ENCODE data around the gene ESYT1. TPM values are rescaled to one million over a fixed set of nuclear protein-coding genes. Genes with fewer than 3 reads are reported as not detected.

ESYT1 gene
- total and polyA plus RNA-seq, 9 donors: 63.7 to 90.9 (median 86.1) TPM

- H3K36me3 ChIP-seq (ENCODE audit: control insufficient read depth, insufficient read depth, low read length): peaks cover 33% of the 10 kb centered on the region
- WGBS (ENCODE audit: insufficient coverage): 93% methylated on average over 2 of the region's 4 CpGs
- H3K4me1 ChIP-seq (ENCODE audit: control insufficient read depth, insufficient read depth, low read length): peaks cover 55% of the 10 kb centered on the region
- no peaks in the 10 kb centered on the region for H3K9me3 ChIP-seq (replicated peaks; ENCODE audit: control insufficient read depth, low read depth, low read length)
- no peak overlapping the region for H3K4me3 ChIP-seq (ENCODE audit: low read length)
- no peak for DNase-seq
- no peaks in the 10 kb centered on the region for H3K27me3 ChIP-seq (ENCODE audit: control insufficient read depth, insufficient read depth, low read length)
- H3K27ac ChIP-seq (ENCODE audit: low read length): no peak overlapping the region
These were observed 3.9 kb upstream of the ESYT1 start for GRCh38 chr12:56124133-56124532.

DNA sequence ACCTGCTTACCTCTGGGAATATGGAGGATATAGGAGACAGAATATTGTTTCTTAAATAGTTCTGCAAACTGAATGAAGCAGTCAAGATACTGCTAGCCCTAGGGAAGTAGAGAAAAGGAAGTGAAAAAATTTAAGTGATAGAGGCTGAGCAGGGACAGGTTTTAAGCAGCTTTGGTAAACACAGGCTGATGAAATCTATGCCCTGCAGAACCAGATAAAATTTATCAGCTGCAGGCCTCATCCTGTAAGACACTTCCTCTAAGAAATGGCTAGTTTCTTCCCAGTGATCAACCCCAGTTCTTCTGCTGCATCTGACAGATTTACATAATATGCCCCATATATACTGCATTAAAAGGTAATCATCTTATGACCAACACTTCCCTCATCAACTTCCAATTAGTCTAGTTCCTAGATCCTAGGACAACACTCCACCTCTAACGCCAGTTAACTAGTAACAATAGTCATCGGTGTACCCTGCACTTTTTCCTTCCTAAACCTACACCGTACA is 1.3 kb upstream of the ESYT1 start:
- no peaks in the 10 kb centered on the region for H3K9me3 ChIP-seq (replicated peaks; ENCODE audit: control insufficient read depth, low read depth, low read length)
- peaks cover 49% of the 10 kb centered on the region for H3K4me1 ChIP-seq (ENCODE audit: control insufficient read depth, insufficient read depth, low read length)
- H3K36me3 ChIP-seq (ENCODE audit: control insufficient read depth, insufficient read depth, low read length): peaks cover 33% of the 10 kb centered on the region
- peak overlapping the region; percentile 98 for H3K27ac ChIP-seq (ENCODE audit: low read length)
- H3K27me3 ChIP-seq (ENCODE audit: control insufficient read depth, insufficient read depth, low read length): no peaks in the 10 kb centered on the region
- WGBS (ENCODE audit: insufficient coverage): 76% methylated on average over 3 of the region's 3 CpGs
- no peak for DNase-seq
- H3K4me3 ChIP-seq (ENCODE audit: low read length): no peak overlapping the region

GRCh38 chr12:56127485-56127887 is 581 bp upstream of the ESYT1 start:
- peaks cover 44% of the 10 kb centered on the region for H3K4me1 ChIP-seq (ENCODE audit: control insufficient read depth, insufficient read depth, low read length)
- H3K4me3 ChIP-seq (ENCODE audit: low read length): peak overlapping the region; percentile 45
- peaks cover 36% of the 10 kb centered on the region for H3K36me3 ChIP-seq (ENCODE audit: control insufficient read depth, insufficient read depth, low read length)
- no peak for DNase-seq
- H3K27me3 ChIP-seq (ENCODE audit: control insufficient read depth, insufficient read depth, low read length): no peaks in the 10 kb centered on the region
- peak overlapping the region; percentile 98 for H3K27ac ChIP-seq (ENCODE audit: low read length)
- H3K9me3 ChIP-seq (replicated peaks; ENCODE audit: control insufficient read depth, low read depth, low read length): no peaks in the 10 kb centered on the region
- 0% methylated on average over 2 of the region's 8 CpGs for WGBS (ENCODE audit: insufficient coverage)

DNA sequence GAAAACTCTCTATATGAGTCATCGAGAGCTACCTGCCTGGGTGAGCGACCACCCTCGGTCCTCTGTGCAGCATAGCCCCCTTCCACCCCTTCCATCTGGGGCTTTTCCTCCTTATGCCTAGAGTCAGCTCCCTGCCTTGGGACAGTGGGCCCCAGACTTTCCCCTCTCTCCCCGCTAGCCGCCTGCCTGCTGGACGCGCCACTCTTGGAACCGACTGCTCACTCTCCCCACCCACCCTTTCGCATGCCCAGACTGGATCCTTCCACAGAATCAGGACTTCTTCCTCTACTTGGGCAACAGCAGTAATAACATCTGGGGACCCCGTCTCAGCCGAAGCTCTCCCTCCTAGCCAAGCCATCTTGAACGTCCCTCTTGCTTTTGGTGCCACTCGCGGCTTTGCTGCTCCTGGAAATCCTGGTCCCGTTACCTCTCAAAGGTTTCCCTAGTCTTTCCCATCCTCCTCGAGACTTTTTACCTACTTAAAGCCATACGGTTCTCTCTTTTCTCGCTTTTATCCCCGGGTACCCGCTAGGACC is 671 bp downstream of the ESYT1 start:
- Histone ChIP-seq H3K4me1 (ENCODE audit: control insufficient read depth, insufficient read depth, low read length) (peaks cover 38% of the 10 kb centered on the region), H3K36me3 (ENCODE audit: control insufficient read depth, insufficient read depth, low read length) (peaks cover 38% of the 10 kb centered on the region), H3K4me3 (ENCODE audit: low read length) (peak overlapping the region; percentile 99), H3K9me3 (replicated peaks; ENCODE audit: control insufficient read depth, low read depth, low read length) (no peaks in the 10 kb centered on the region), H3K27ac (ENCODE audit: low read length) (peak overlapping the region; percentile 98), H3K27me3 (ENCODE audit: control insufficient read depth, insufficient read depth, low read length) (no peaks in the 10 kb centered on the region)
- peak; percentile 54 for DNase-seq
- WGBS (ENCODE audit: insufficient coverage): 0% methylated on average over 15 of the region's 20 CpGs

GRCh38 chr12:56129206-56129941 is 1.3 kb downstream of the ESYT1 start:
- WGBS (ENCODE audit: insufficient coverage): under 1% methylated on average over 23 of the region's 29 CpGs
- peak overlapping the region; percentile 98 for H3K27ac ChIP-seq (ENCODE audit: low read length)
- DNase-seq: peak; percentile 65

DNA sequence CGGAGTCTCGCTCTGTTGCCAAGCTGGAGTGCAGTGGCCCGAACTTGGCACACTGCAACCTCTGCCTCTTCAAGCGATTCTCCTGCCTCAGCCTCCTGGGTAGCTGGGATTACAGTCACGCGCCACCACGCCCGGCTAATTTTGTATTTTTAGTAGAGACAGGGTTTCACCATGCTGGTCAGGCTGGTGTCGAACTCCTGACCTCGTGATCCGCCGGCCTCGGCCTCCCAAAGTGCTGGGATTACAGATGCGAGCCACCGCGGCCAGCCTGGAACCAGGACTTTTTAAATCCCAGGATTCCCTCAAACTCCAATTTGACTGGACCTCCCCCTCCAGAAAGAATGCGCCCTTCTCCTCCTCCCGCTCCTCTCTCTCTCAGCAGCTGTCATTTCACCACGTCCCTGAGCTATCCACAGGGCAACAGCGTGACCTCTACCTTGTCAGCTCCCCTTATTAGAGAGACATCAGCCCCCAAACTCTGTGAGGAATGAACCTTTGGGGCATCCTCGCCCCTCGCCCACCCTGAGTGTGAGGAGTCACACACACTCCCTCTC is 2.0 kb downstream of the ESYT1 start:
- peak overlapping the region; percentile 99 for H3K4me3 ChIP-seq (ENCODE audit: low read length)
- peaks cover 46% of the 10 kb centered on the region for H3K36me3 ChIP-seq (ENCODE audit: control insufficient read depth, insufficient read depth, low read length)
- WGBS (ENCODE audit: insufficient coverage): 43% methylated on average over 14 of the region's 22 CpGs
- DNase-seq: peak; percentile 34
- no peaks in the 10 kb centered on the region for H3K27me3 ChIP-seq (ENCODE audit: control insufficient read depth, insufficient read depth, low read length)
- H3K9me3 ChIP-seq (replicated peaks; ENCODE audit: control insufficient read depth, low read depth, low read length): no peaks in the 10 kb centered on the region
- H3K4me1 ChIP-seq (ENCODE audit: control insufficient read depth, insufficient read depth, low read length): peaks cover 38% of the 10 kb centered on the region
- H3K27ac ChIP-seq (ENCODE audit: low read length): peak overlapping the region; percentile 98

More at GRCh38 chr12:56129206-56129941, 1.3 kb downstream of the ESYT1 start:
- H3K4me1 ChIP-seq (ENCODE audit: control insufficient read depth, insufficient read depth, low read length): peaks cover 38% of the 10 kb centered on the region
- no peaks in the 10 kb centered on the region for H3K9me3 ChIP-seq (replicated peaks; ENCODE audit: control insufficient read depth, low read depth, low read length)
- H3K27me3 ChIP-seq (ENCODE audit: control insufficient read depth, insufficient read depth, low read length): no peaks in the 10 kb centered on the region
- peak overlapping the region; percentile 99 for H3K4me3 ChIP-seq (ENCODE audit: low read length)
- H3K36me3 ChIP-seq (ENCODE audit: control insufficient read depth, insufficient read depth, low read length): peaks cover 41% of the 10 kb centered on the region

GRCh38 chr12:56130876-56131275 is 2.8 kb downstream of the ESYT1 start:
- peaks cover 52% of the 10 kb centered on the region for H3K36me3 ChIP-seq (ENCODE audit: control insufficient read depth, insufficient read depth, low read length)
- no peaks in the 10 kb centered on the region for H3K27me3 ChIP-seq (ENCODE audit: control insufficient read depth, insufficient read depth, low read length)
- H3K4me3 ChIP-seq (ENCODE audit: low read length): no peak overlapping the region
- H3K4me1 ChIP-seq (ENCODE audit: control insufficient read depth, insufficient read depth, low read length): peaks cover 35% of the 10 kb centered on the region
- WGBS (ENCODE audit: insufficient coverage): 100% methylated on average over 1 of the region's 4 CpGs
- H3K27ac ChIP-seq (ENCODE audit: low read length): peak overlapping the region; percentile 49
- no peaks in the 10 kb centered on the region for H3K9me3 ChIP-seq (replicated peaks; ENCODE audit: control insufficient read depth, low read depth, low read length)
- no peak for DNase-seq

- no peak for DNase-seq
- no peak overlapping the region for H3K4me3 ChIP-seq (ENCODE audit: low read length)
- no peak overlapping the region for H3K27ac ChIP-seq (ENCODE audit: low read length)
- H3K4me1 ChIP-seq (ENCODE audit: control insufficient read depth, insufficient read depth, low read length): peaks cover 7% of the 10 kb centered on the region
- H3K27me3 ChIP-seq (ENCODE audit: control insufficient read depth, insufficient read depth, low read length): no peaks in the 10 kb centered on the region
- peaks cover 92% of the 10 kb centered on the region for H3K36me3 ChIP-seq (ENCODE audit: control insufficient read depth, insufficient read depth, low read length)
- no peaks in the 10 kb centered on the region for H3K9me3 ChIP-seq (replicated peaks; ENCODE audit: control insufficient read depth, low read depth, low read length)
- no CpG with 5 or more reads among the region's 6 CpGs for WGBS (ENCODE audit: insufficient coverage)
These were observed 6.8 kb downstream of the ESYT1 start for GRCh38 chr12:56134897-56135296.

DNA sequence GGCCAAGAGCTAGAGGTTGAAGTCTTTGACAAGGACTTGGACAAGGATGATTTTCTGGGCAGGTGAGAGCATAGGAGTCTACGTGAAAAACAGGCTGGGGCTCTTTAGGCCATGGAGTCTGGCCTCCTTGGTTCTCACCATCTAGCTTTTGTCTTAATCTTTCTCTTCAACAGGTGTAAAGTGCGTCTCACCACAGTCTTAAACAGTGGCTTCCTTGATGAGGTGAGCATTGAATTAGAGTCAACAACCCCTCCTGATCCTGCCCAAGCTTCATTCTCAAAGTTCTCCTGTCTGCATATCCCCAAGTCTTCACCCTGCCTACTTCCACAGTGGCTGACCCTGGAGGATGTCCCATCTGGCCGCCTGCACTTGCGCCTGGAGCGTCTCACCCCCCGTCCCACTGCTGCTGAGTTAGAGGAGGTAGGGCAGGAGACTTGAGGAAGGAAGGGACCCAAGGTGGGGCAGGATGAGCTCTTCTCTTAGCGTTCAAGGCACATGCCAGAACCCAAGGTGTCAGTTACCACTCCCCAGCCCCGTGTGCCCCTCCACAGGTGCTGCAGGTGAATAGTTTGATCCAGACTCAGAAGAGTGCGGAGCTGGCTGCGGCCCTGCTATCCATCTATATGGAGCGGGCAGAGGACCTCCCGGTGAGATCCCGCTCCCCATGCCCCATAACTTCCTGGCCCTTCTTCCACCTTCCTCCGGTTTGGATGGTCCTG is 9.9 kb downstream of the ESYT1 start:
- WGBS (ENCODE audit: insufficient coverage): 91% methylated on average over 5 of the region's 14 CpGs
- Histone ChIP-seq H3K27ac (ENCODE audit: low read length) (no peak overlapping the region), H3K27me3 (ENCODE audit: control insufficient read depth, insufficient read depth, low read length) (no peaks in the 10 kb centered on the region), H3K36me3 (ENCODE audit: control insufficient read depth, insufficient read depth, low read length) (peaks cover 88% of the 10 kb centered on the region), H3K9me3 (replicated peaks; ENCODE audit: control insufficient read depth, low read depth, low read length) (no peaks in the 10 kb centered on the region), H3K4me3 (ENCODE audit: low read length) (no peak overlapping the region), H3K4me1 (ENCODE audit: control insufficient read depth, insufficient read depth, low read length) (no peaks in the 10 kb centered on the region)
- DNase-seq: no peak

Data from muscle of leg (tissue), 11 donors.